H9 (cell line): Measurements from ENCODE around the gene P4HB. TPM values are rescaled to one million over a fixed set of nuclear protein-coding genes. Genes with fewer than 3 reads are reported as not detected.

Experiments used
- DNase-seq: peaks from one replicate; pipeline ENCODE4 v3.0.0-alpha.2; 2017
- H2AFZ ChIP-seq: one replicate; pipeline ENCODE4 v1.6.1; 2013; ENCODE audit warnings: mild to moderate bottlenecking, low read length, control low read depth, moderate library complexity
- H2AK5ac ChIP-seq: 2 replicates; pipeline ENCODE4 v1.6.1; 2013; ENCODE audit warnings: low read length, control low read depth, mixed read lengths; ENCODE audit not compliant: insufficient read length
- H2BK120ac ChIP-seq: one replicate; pipeline ENCODE4 v1.6.1; 2013; ENCODE audit warnings: low read depth, mild to moderate bottlenecking, low read length, control low read depth, inconsistent platforms; ENCODE audit not compliant: poor library complexity, severe bottlenecking
- H2BK12ac ChIP-seq: 2 replicates; pipeline ENCODE4 v1.6.1; 2013; ENCODE audit warnings: low read length, control low read depth, mixed read lengths, low read depth; ENCODE audit not compliant: insufficient read length
- H2BK15ac ChIP-seq: 2 replicates; pipeline ENCODE4 v1.6.1; 2013; ENCODE audit warnings: low read depth, low read length, control low read depth
- H2BK20ac ChIP-seq: one replicate; pipeline ENCODE4 v1.6.1; 2013; ENCODE audit warnings: low read depth, mild to moderate bottlenecking, low read length, control low read depth, inconsistent platforms; ENCODE audit not compliant: poor library complexity, severe bottlenecking
- H2BK5ac ChIP-seq: 2 replicates; pipeline ENCODE4 v1.6.1; 2013; ENCODE audit warnings: low read length, control low read depth, mixed read lengths; ENCODE audit not compliant: insufficient read length
- H3K14ac ChIP-seq: 2 replicates; pipeline ENCODE4 v1.6.1; 2013; ENCODE audit warnings: low read length, control low read depth; ENCODE audit not compliant: insufficient read depth
- H3K18ac ChIP-seq: 2 replicates; pipeline ENCODE4 v1.6.1; 2013; ENCODE audit warnings: low read depth, mild to moderate bottlenecking, mixed read lengths, low read length, control low read depth; ENCODE audit not compliant: insufficient read length
- H3K23ac ChIP-seq: 2 replicates; pipeline ENCODE4 v1.6.1; 2013; ENCODE audit warnings: low read length, control low read depth, mixed read lengths, low read depth; ENCODE audit not compliant: insufficient read length
- H3K23me2 ChIP-seq: 2 replicates; pipeline ENCODE4 v1.6.1; 2013; ENCODE audit warnings: low read depth, mild to moderate bottlenecking, mixed read lengths, low read length, control low read depth; ENCODE audit not compliant: insufficient read length, poor library complexity, severe bottlenecking
- H3K27ac ChIP-seq: 2 replicates; pipeline ENCODE4 v1.5.1; 2013; ENCODE audit warnings: low read length, control low read depth, mixed read lengths, low read depth; ENCODE audit not compliant: insufficient read length
- H3K27me3 ChIP-seq: 2 replicates; pipeline ENCODE4 v1.6.1; 2013; ENCODE audit warnings: low read length, control low read depth, inconsistent platforms; ENCODE audit not compliant: insufficient read depth
- H3K4ac ChIP-seq: 2 replicates; pipeline ENCODE4 v1.6.1; 2013; ENCODE audit warnings: low read depth, mild to moderate bottlenecking, control low read depth, inconsistent platforms, low read length, moderate library complexity
- H3K4me1 ChIP-seq: 2 replicates; pipeline ENCODE4 v1.6.1; 2013; ENCODE audit warnings: low read length, control low read depth, inconsistent platforms; ENCODE audit not compliant: insufficient read depth
- H3K4me2 ChIP-seq: 2 replicates; pipeline ENCODE4 v1.6.1; 2013; ENCODE audit warnings: low read length, control low read depth, mixed read lengths; ENCODE audit not compliant: insufficient read length, insufficient read depth
- H3K56ac ChIP-seq: 2 replicates; pipeline ENCODE4 v1.6.1; 2013; ENCODE audit warnings: low read depth, mild to moderate bottlenecking, mixed read lengths, low read length, control low read depth; ENCODE audit not compliant: insufficient read length
- H3K79me1 ChIP-seq: 2 replicates; pipeline ENCODE4 v1.6.1; 2013; ENCODE audit warnings: low read depth, mild to moderate bottlenecking, moderate library complexity, low read length, control low read depth, inconsistent platforms; ENCODE audit not compliant: insufficient read depth, poor library complexity, severe bottlenecking
- H3K79me2 ChIP-seq: 2 replicates; pipeline ENCODE4 v1.6.1; 2013; ENCODE audit warnings: low read length, control low read depth, inconsistent platforms; ENCODE audit not compliant: insufficient read depth
- H3K9ac ChIP-seq: 2 replicates; pipeline ENCODE4 v1.6.1; 2013; ENCODE audit warnings: low read length, control low read depth, mixed read lengths; ENCODE audit not compliant: insufficient read length; ENCODE audit errors: extremely low read depth
- H3K9me3 ChIP-seq: one replicate; pipeline ENCODE4 v1.6.1; 2013; ENCODE audit warnings: low read depth, low read length, inconsistent platforms; ENCODE audit not compliant: control insufficient read depth
- H3T11ph ChIP-seq: one replicate; pipeline ENCODE4 v1.6.1; 2013; ENCODE audit warnings: mild to moderate bottlenecking, low read length, control low read depth, inconsistent platforms
- H4K20me1 ChIP-seq: one replicate; pipeline ENCODE4 v1.6.1; 2013; ENCODE audit not compliant: control insufficient read depth, insufficient read length, insufficient read depth
- H4K5ac ChIP-seq: 2 replicates; pipeline ENCODE4 v1.6.1; 2013; ENCODE audit warnings: low read depth, mild to moderate bottlenecking, mixed read lengths, low read length, control low read depth; ENCODE audit not compliant: insufficient read length
- H4K8ac ChIP-seq: replicated peaks from 2 replicates; pipeline ENCODE4 v1.6.1; 2013; ENCODE audit warnings: low read length, control low read depth, mixed read lengths, low read depth; ENCODE audit not compliant: insufficient read length
- H4K91ac ChIP-seq: 2 replicates; pipeline ENCODE4 v1.6.1; 2013; ENCODE audit warnings: low read depth, mild to moderate bottlenecking, moderate library complexity, mixed read lengths, low read length, control low read depth; ENCODE audit not compliant: insufficient read length
- H3K27ac Mint-ChIP-seq, 3 experiments: 2 replicates in 2 of 3; 3 replicates in 1 of 3; pipeline ENCODE4 v1.8.0; 2020 to 2021; ENCODE audit warnings: mixed read lengths in 3 of 3, mild to moderate bottlenecking in 1 of 3, moderate library complexity in 1 of 3
- H3K27me3 Mint-ChIP-seq: 2 replicates; pipeline ENCODE4 v1.8.0; 2021; ENCODE audit warnings: low read depth, mild to moderate bottlenecking, moderate library complexity, mixed read lengths
- H3K36me3 Mint-ChIP-seq, 3 experiments: 2 replicates in 2 of 3; 3 replicates in 1 of 3; pipeline ENCODE4 v1.8.0; 2020 to 2021; ENCODE audit warnings: low read depth in 3 of 3, mixed read lengths in 3 of 3; ENCODE audit not compliant: insufficient read depth in 1 of 3
- H3K4me1 Mint-ChIP-seq, 2 experiments: 2 replicates each; pipeline ENCODE4 v1.8.0; 2020; ENCODE audit warnings: mixed read lengths in 2 of 2
- H3K4me3 Mint-ChIP-seq, 2 experiments: 2 replicates in 1 of 2; 3 replicates in 1 of 2; pipeline ENCODE4 v1.8.0; 2020 to 2021; ENCODE audit warnings: mild to moderate bottlenecking in 2 of 2, mixed read lengths in 2 of 2, moderate library complexity in 1 of 2
- H3K9me3 Mint-ChIP-seq, 2 experiments: 2 replicates in 1 of 2; 3 replicates in 1 of 2; pipeline ENCODE4 v1.8.0; 2020; ENCODE audit warnings: mild to moderate bottlenecking in 2 of 2, mixed read lengths in 2 of 2, moderate library complexity in 1 of 2
- WGBS: extraction: QIAGEN DNeasy Blood & Tissue Kit; methylation state at CpG from one replicate; pipeline ENCODE4 v1.1.7; 2013; ENCODE audit warnings: missing lambda C conversion rate, low lambda C conversion rate, mixed read lengths; ENCODE audit not compliant: insufficient read length; ENCODE audit errors: extremely low coverage; 5-methylcytosine and 5-hydroxymethylcytosine counted together
- total RNA-seq: library from RNA; stranded (reverse); gene quantifications from 2 replicates; pipeline ENCODE4 v1.2.1, GENCODE V29; 2021
- TF ChIP-seq, protein P1 (sequence below): fragments of 200-600 bp; sonication (generic); conservative IDR thresholded peaks from 3 replicates; pipeline ENCODE4 v1.8.0; 2021; ENCODE audit warnings: antibody characterized with exemption, mild to moderate bottlenecking

The P4HB gene
- total RNA-seq, 1 experiment from 2014 or later, result 366 TPM

- TF ChIP-seq, protein P1, sequence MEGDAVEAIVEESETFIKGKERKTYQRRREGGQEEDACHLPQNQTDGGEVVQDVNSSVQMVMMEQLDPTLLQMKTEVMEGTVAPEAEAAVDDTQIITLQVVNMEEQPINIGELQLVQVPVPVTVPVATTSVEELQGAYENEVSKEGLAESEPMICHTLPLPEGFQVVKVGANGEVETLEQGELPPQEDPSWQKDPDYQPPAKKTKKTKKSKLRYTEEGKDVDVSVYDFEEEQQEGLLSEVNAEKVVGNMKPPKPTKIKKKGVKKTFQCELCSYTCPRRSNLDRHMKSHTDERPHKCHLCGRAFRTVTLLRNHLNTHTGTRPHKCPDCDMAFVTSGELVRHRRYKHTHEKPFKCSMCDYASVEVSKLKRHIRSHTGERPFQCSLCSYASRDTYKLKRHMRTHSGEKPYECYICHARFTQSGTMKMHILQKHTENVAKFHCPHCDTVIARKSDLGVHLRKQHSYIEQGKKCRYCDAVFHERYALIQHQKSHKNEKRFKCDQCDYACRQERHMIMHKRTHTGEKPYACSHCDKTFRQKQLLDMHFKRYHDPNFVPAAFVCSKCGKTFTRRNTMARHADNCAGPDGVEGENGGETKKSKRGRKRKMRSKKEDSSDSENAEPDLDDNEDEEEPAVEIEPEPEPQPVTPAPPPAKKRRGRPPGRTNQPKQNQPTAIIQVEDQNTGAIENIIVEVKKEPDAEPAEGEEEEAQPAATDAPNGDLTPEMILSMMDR, result no peak
- H3T11ph ChIP-seq, result no peak overlapping the region
- no peak overlapping the region for H2BK15ac ChIP-seq
- H2BK5ac ChIP-seq, result no peak overlapping the region
- no peaks in the 10 kb centered on the region for H3K23me2 ChIP-seq
- no peaks in the 10 kb centered on the region for H3K36me3 Mint-ChIP-seq
- H4K5ac ChIP-seq, result no peak overlapping the region
- no peak overlapping the region for H3K56ac ChIP-seq
- no peaks in the 10 kb centered on the region for H3K4me1 ChIP-seq
- H3K9ac ChIP-seq, result no peak overlapping the region
- no peak overlapping the region for H3K27ac ChIP-seq
- no peaks in the 10 kb centered on the region for H3K27me3 ChIP-seq
- peaks cover under 1 to 1% of the 10 kb centered on the region in 2 experiments; a peak in 3 of 5 replicates for H3K9me3 Mint-ChIP-seq
- no peak overlapping the region for H3K27ac Mint-ChIP-seq
- H3K4me2 ChIP-seq, result no peak overlapping the region
- H3K79me2 ChIP-seq, result no peaks in the 10 kb centered on the region
- H3K79me1 ChIP-seq, result no peaks in the 10 kb centered on the region
- DNase-seq, result no peak
- H3K4me1 Mint-ChIP-seq, result no peaks in the 10 kb centered on the region
- no peak overlapping the region for H2BK20ac ChIP-seq
- no peaks in the 10 kb centered on the region for H3K9me3 ChIP-seq
- H3K14ac ChIP-seq, result no peak overlapping the region
- H3K27me3 Mint-ChIP-seq, result peaks cover 4% of the 10 kb centered on the region
- H4K91ac ChIP-seq, result no peak overlapping the region
- H2BK12ac ChIP-seq, result no peak overlapping the region
- no peak overlapping the region for H3K4ac ChIP-seq
- H3K23ac ChIP-seq, result no peak overlapping the region
- WGBS, result no CpG with 5 or more reads among the region's 3 CpGs
- H4K8ac ChIP-seq, result no peak overlapping the region
- no peak overlapping the region for H3K4me3 Mint-ChIP-seq
- no peaks in the 10 kb centered on the region for H4K20me1 ChIP-seq
- no peak overlapping the region for H2BK120ac ChIP-seq
- no peak overlapping the region for H2AK5ac ChIP-seq
- H2AFZ ChIP-seq, result no peak overlapping the region
- no peak overlapping the region for H3K18ac ChIP-seq
Observed at GRCh38 chr17:81794074-81794476, 66.3 kb downstream of the P4HB start.

Other genes with a start within 250 kb of the P4HB start
- gene NPLOC4, start 223.4 kb downstream of the P4HB start, total RNA-seq, result 103 and 104 TPM in 2 replicates
- 1.2 and 1.4 TPM in 2 replicates for gene TSPAN10, start 223.3 kb downstream of the P4HB start, total RNA-seq
- 5.7 TPM in 2 replicates for gene PDE6G, start 204.0 kb downstream of the P4HB start, total RNA-seq
- 20.2 and 25.0 TPM in 2 replicates for gene OXLD1, start 193.9 kb downstream of the P4HB start, total RNA-seq
- gene CCDC137, start 193.8 kb downstream of the P4HB start, total RNA-seq, result 57.5 and 60.8 TPM in 2 replicates
- gene ARL16, start 176.7 kb downstream of the P4HB start, total RNA-seq, result 55.4 and 58.6 TPM in 2 replicates
- gene HGS, start 176.5 kb downstream of the P4HB start, total RNA-seq, result 99.3 and 106 TPM in 2 replicates
- gene MRPL12, start 157.2 kb downstream of the P4HB start, total RNA-seq, result 140 and 146 TPM in 2 replicates
- 28.1 and 30.9 TPM in 2 replicates for gene SLC25A10, start 148.3 kb downstream of the P4HB start, total RNA-seq
- 0.24 and 0.26 TPM in 2 replicates for gene GCGR, start 56.4 kb downstream of the P4HB start, total RNA-seq
- 117 and 118 TPM in 2 replicates for gene MCRIP1, start 27.2 kb downstream of the P4HB start, total RNA-seq
- gene PPP1R27, start 25.5 kb downstream of the P4HB start, total RNA-seq, result 0.15 and 0.22 TPM in 2 replicates
- 247 and 255 TPM in 2 replicates for gene ARHGDIA, start 10.8 kb upstream of the P4HB start, total RNA-seq
- gene ALYREF, start 31.1 kb upstream of the P4HB start, total RNA-seq, result 212 and 219 TPM in 2 replicates
- 197 and 208 TPM in 2 replicates for gene ANAPC11, start 31.2 kb upstream of the P4HB start, total RNA-seq
- 2.1 and 2.4 TPM in 2 replicates for gene NPB, start 41.7 kb upstream of the P4HB start, total RNA-seq
- 24.5 and 24.9 TPM in 2 replicates for gene PCYT2, start 50.9 kb upstream of the P4HB start, total RNA-seq
- 28.7 and 29.7 TPM in 2 replicates for gene SIRT7, start 57.6 kb upstream of the P4HB start, total RNA-seq
- gene MAFG, start 67.2 kb upstream of the P4HB start, total RNA-seq, result 31.4 and 33.7 TPM in 2 replicates
- gene PYCR1, start 76.8 kb upstream of the P4HB start, total RNA-seq, result 111 and 116 TPM in 2 replicates
- 0.13 and 0.22 TPM in 2 replicates for gene MYADML2, start 86.7 kb upstream of the P4HB start, total RNA-seq
- 2.0 and 2.1 TPM in 2 replicates for gene NOTUM, start 100.7 kb upstream of the P4HB start, total RNA-seq
- gene ASPSCR1, start 117.1 kb upstream of the P4HB start, total RNA-seq, result 50.9 and 53.1 TPM in 2 replicates
- gene CENPX, start 162.3 kb upstream of the P4HB start, total RNA-seq, result 77.9 and 82.8 TPM in 2 replicates
- gene LRRC45, start 162.8 kb upstream of the P4HB start, total RNA-seq, result 28.7 and 30.6 TPM in 2 replicates
- 84.8 and 85.8 TPM in 2 replicates for gene RAC3, start 171.1 kb upstream of the P4HB start, total RNA-seq
- 90.6 and 93.6 TPM in 2 replicates for gene DCXR, start 177.2 kb upstream of the P4HB start, total RNA-seq
- gene RFNG, start 191.3 kb upstream of the P4HB start, total RNA-seq, result 34.0 and 36.5 TPM in 2 replicates
- gene GPS1, start 191.4 kb upstream of the P4HB start, total RNA-seq, result 164 TPM in 2 replicates
- 103 and 104 TPM in 2 replicates for gene DUS1L, start 205.3 kb upstream of the P4HB start, total RNA-seq
- 420 and 433 TPM in 2 replicates for gene FASN, start 237.7 kb upstream of the P4HB start, total RNA-seq